GM23248 (cell line): ENCODE data around the gene MTHFD1L. TPM values are rescaled to one million over a fixed set of nuclear protein-coding genes. Genes with fewer than 3 reads are reported as not detected.

Experiments used
- DNase-seq: peaks from one replicate; pipeline ENCODE4 v3.0.0-alpha.2; 2015
- H2AFZ ChIP-seq: fragments of 200-600 bp; sonication (generic); 2 replicates; pipeline ENCODE4 v1.6.1; 2016; ENCODE audit warnings: antibody characterized with exemption
- H3F3A ChIP-seq: fragments of 200-600 bp; sonication (generic); 2 replicates; pipeline ENCODE4 v1.6.1; 2016; ENCODE audit warnings: mild to moderate bottlenecking, antibody characterized with exemption, mixed run types; ENCODE audit not compliant: insufficient read depth
- H3K27ac ChIP-seq: fragments of 200-600 bp; sonication (generic); 2 replicates; pipeline ENCODE4 v1.5.1; 2016; ENCODE audit warnings: mild to moderate bottlenecking
- H3K27me3 ChIP-seq: fragments of 200-600 bp; sonication (generic); replicated peaks from 2 replicates; pipeline ENCODE4 v1.6.1; 2016; ENCODE audit warnings: mild to moderate bottlenecking; ENCODE audit not compliant: insufficient read depth
- H3K36me3 ChIP-seq: fragments of 200-600 bp; sonication (generic); 2 replicates; pipeline ENCODE4 v1.6.1; 2016; ENCODE audit warnings: low read depth, mild to moderate bottlenecking
- H3K4me1 ChIP-seq: fragments of 200-600 bp; sonication (generic); 2 replicates; pipeline ENCODE4 v1.6.1; 2016; ENCODE audit warnings: mild to moderate bottlenecking; ENCODE audit not compliant: insufficient read depth
- H3K4me2 ChIP-seq: fragments of 200-600 bp; sonication (generic); one replicate; pipeline ENCODE4 v1.6.1; 2016; ENCODE audit warnings: mild to moderate bottlenecking; ENCODE audit not compliant: unreplicated experiment
- H3K4me3 ChIP-seq: fragments of 200-600 bp; sonication (generic); 2 replicates; pipeline ENCODE4 v1.5.1; 2016; ENCODE audit warnings: mild to moderate bottlenecking
- H3K79me2 ChIP-seq: fragments of 200-600 bp; sonication (generic); 2 replicates; pipeline ENCODE4 v1.6.1; 2016; ENCODE audit warnings: mild to moderate bottlenecking; ENCODE audit not compliant: insufficient read depth
- H3K9ac ChIP-seq: fragments of 200-600 bp; sonication (generic); 2 replicates; pipeline ENCODE4 v1.6.1; 2016; ENCODE audit warnings: mild to moderate bottlenecking
- H3K9me2 ChIP-seq: fragments of 200-600 bp; sonication (generic); 2 replicates; pipeline ENCODE4 v1.6.1; 2016; ENCODE audit warnings: mixed run types, mild to moderate bottlenecking, moderate library complexity; ENCODE audit not compliant: insufficient read depth
- H3K9me3 ChIP-seq: fragments of 200-600 bp; sonication (generic); one replicate; pipeline ENCODE4 v1.6.1; 2017; ENCODE audit warnings: low read depth
- H4K20me1 ChIP-seq: fragments of 200-600 bp; sonication (generic); 2 replicates; pipeline ENCODE4 v1.6.0; 2016; ENCODE audit not compliant: insufficient read depth
- EZH2 ChIP-seq: fragments of 200-600 bp; sonication (generic); IDR thresholded peaks from 2 replicates; pipeline ENCODE4 v1.6.1; 2018; ENCODE audit warnings: antibody characterized with exemption, mild to moderate bottlenecking; ENCODE audit not compliant: insufficient read depth, poor library complexity, severe bottlenecking
- EZH2phosphoT487 ChIP-seq: fragments of 200-600 bp; sonication (generic); IDR thresholded peaks from 2 replicates; pipeline ENCODE4 v1.6.1; 2018; ENCODE audit warnings: antibody characterized with exemption, moderate library complexity, mild to moderate bottlenecking, low read depth; ENCODE audit not compliant: insufficient read depth
- WGBS, 2 experiments: methylation state at CpG; one replicate each; pipeline ENCODE4 v1.1.6; 2015 to 2017; ENCODE audit warnings: low lambda C conversion rate in 2 of 2, low coverage in 1 of 2; ENCODE audit errors: missing lambda C conversion rate in 2 of 2; 5-methylcytosine and 5-hydroxymethylcytosine counted together
- in situ Hi-C: fragments of 300-500 bp; cut with MboI; formaldehyde crosslinking; loops from 2 replicates; pipeline ENCODE4 v1.15.0; 2020
- polyA plus RNA-seq: library from polyadenylated mRNA; unstranded; fragments of >200 nt; fragmentation: Nextera tagmentation; extraction: Ambion mirVana; gene quantifications from 2 replicates; pipeline ENCODE4 v1.2.1, GENCODE V29; 2016
- total RNA-seq: library from RNA; depleted of rRNA; stranded (reverse); fragments of >200 nt; shearing (Covaris generic); gene quantifications from 2 replicates; pipeline ENCODE4 v1.2.3, GENCODE V29; 2014

Gene MTHFD1L
- total and polyA plus RNA-seq, 2 experiments from 2014 or later, result 57.6 to 99.6 TPM

DNA sequence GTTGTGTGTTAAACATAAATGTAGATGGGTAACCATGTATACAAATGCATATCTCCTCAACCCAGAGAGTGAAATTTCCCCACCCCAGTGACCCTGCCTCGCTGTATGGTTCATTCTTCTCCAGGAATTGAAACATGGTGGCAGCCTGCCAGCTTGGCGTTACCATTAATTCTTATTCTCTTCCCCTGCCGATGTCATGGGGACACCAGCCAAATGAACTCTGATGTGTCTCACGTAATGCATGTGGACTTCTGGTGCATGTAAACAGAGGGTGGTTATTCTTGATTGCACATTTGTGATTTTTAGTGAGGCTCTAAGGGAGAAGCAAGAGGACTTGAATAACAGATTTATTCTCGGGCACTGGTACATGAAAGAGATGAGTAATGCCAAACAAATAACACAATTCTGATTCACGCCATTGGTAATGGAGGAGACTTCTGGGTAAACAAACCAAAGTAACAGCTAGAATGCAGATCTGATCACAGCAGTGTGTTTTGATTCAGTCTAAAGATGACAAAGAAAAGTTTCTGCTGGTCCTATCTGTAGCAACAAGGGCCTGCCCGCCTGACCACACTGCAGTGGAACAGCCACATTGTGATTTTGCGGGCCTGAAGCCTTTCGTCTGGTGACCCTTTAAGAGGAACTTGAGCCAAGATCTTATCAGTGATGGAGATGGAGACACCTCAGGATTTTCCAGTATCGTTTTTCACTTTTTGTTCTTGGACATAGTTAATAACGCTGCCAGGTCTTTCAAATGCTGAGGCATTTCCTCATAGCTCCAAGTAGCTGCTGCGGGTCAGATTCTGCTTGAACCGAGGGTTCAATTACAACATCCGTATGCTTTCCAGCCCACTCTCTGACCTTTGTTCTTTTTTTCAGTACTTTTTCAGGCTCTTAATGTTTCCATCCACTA, 202.4 kb downstream of the MTHFD1L start:
- in situ Hi-C loops, result no loop called here
- H3K4me2 ChIP-seq, result peak overlapping the region; percentile 69
- no peak overlapping the region for H2AFZ ChIP-seq
- H3K36me3 ChIP-seq, result peaks cover 3% of the 10 kb centered on the region; the same call in 1 of the 2 replicates
- peaks cover 61% of the 10 kb centered on the region for H3K4me1 ChIP-seq
- H4K20me1 ChIP-seq, result no peaks in the 10 kb centered on the region
- no peaks in the 10 kb centered on the region for H3K9me2 ChIP-seq
- DNase-seq, result peak; percentile 95
- peaks cover 7% of the 10 kb centered on the region; the same call in 1 of the 2 replicates for H3K79me2 ChIP-seq
- H3K9ac ChIP-seq, result peak overlapping the region; percentile 79
- peaks cover 62% of the 10 kb centered on the region for H3F3A ChIP-seq
- peak overlapping the region; percentile 42 for H3K4me3 ChIP-seq
- H3K27me3 ChIP-seq, result no peaks in the 10 kb centered on the region
- whole genome bisulfite sequencing, 2 experiments, result 4 to 5% methylated on average over 14 of the region's 14 CpGs
- peak overlapping the region; percentile 95 for H3K27ac ChIP-seq
- H3K9me3 ChIP-seq, result no peaks in the 10 kb centered on the region
- TF ChIP-seq EZH2phosphoT487 (no peak), EZH2 (no peak)

GRCh38 chr6:151068761-151069312, 203.3 kb downstream of the MTHFD1L start:
- H3F3A ChIP-seq, result peaks cover 59% of the 10 kb centered on the region
- in situ Hi-C loops, result no loop called here
- 7 to 9% methylated on average over 6 of the region's 6 CpGs for WGBS, 2 experiments
- peaks cover 52% of the 10 kb centered on the region for H3K4me1 ChIP-seq
- H3K4me2 ChIP-seq, result peak overlapping the region; percentile 69
- H2AFZ ChIP-seq, result no peak overlapping the region
- H3K27ac ChIP-seq, result peak overlapping the region; percentile 95
- peak overlapping the region; percentile 79 for H3K9ac ChIP-seq
- H3K9me3 ChIP-seq, result no peaks in the 10 kb centered on the region
- H3K4me3 ChIP-seq, result peak overlapping the region; percentile 42
- TF ChIP-seq EZH2 (no peak), EZH2phosphoT487 (no peak)
- H3K9me2 ChIP-seq, result no peaks in the 10 kb centered on the region
- no peaks in the 10 kb centered on the region for H3K27me3 ChIP-seq
- peaks cover 3% of the 10 kb centered on the region; the same call in 1 of the 2 replicates for H3K36me3 ChIP-seq
- H3K79me2 ChIP-seq, result peaks cover 13% of the 10 kb centered on the region; the same call in 1 of the 2 replicates
- no peaks in the 10 kb centered on the region for H4K20me1 ChIP-seq
- DNase-seq, result peak; percentile 80

GRCh38 chr6:151069641-151070040, 204.1 kb downstream of the MTHFD1L start:
- peak overlapping the region; percentile 69 for H3K4me2 ChIP-seq

DNA sequence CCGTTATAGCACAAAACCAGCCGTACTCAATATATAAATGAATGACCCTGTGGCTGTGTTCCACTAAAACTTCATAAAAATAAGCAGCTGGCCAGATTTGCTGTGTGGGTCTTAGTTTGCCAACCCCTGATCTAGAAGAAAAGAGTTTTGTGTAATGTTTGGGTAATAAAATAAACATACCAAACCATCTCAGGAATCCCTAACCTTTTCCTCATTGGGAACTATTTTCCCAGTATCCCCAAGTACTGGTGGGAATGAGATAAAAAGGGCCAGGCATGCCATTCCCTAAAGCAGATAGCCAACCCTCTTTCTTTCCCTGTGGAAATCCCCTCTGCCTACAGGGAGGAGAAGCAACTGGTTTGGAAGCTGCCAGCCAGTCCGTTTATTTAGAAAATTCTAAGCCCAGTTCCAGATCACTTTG, 205.1 kb downstream of the MTHFD1L start:
- peaks cover 57% of the 10 kb centered on the region for H3F3A ChIP-seq
- 26 to 41% methylated on average over 3 of the region's 3 CpGs for WGBS, 2 experiments
- DNase-seq, result peak; percentile 27
- no peaks in the 10 kb centered on the region for H3K27me3 ChIP-seq
- TF ChIP-seq EZH2phosphoT487 (no peak), EZH2 (no peak)
- H3K36me3 ChIP-seq, result peaks cover 16% of the 10 kb centered on the region
- peaks cover 49% of the 10 kb centered on the region for H3K4me1 ChIP-seq
- peak overlapping the region; percentile 44 for H3K4me3 ChIP-seq
- peak overlapping the region; percentile 78 for H3K4me2 ChIP-seq
- no peaks in the 10 kb centered on the region for H3K9me3 ChIP-seq
- peak overlapping the region; percentile 95 for H3K27ac ChIP-seq
- H4K20me1 ChIP-seq, result no peaks in the 10 kb centered on the region
- H3K79me2 ChIP-seq, result 0 out of 2 replicates have a peak, but pooled peaks cover 6% of the 10 kb centered on the region
- H3K9ac ChIP-seq, result peak overlapping the region; percentile 65
- H3K9me2 ChIP-seq, result no peaks in the 10 kb centered on the region
- no peak overlapping the region for H2AFZ ChIP-seq
- in situ Hi-C loops, result no loop called here

More at GRCh38 chr6:151069641-151070040, 204.1 kb downstream of the MTHFD1L start:
- in situ Hi-C loops, result no loop called here
- H3K9me2 ChIP-seq, result no peaks in the 10 kb centered on the region
- peaks cover 9% of the 10 kb centered on the region; the same call in 1 of the 2 replicates for H3K36me3 ChIP-seq
- H3K4me1 ChIP-seq, result peaks cover 49% of the 10 kb centered on the region
- peak overlapping the region; percentile 79 for H3K9ac ChIP-seq
- H3F3A ChIP-seq, result peaks cover 57% of the 10 kb centered on the region
- WGBS, 2 experiments, result 97 to 98% methylated on average over 8 of the region's 8 CpGs
- no peak for DNase-seq
- H4K20me1 ChIP-seq, result no peaks in the 10 kb centered on the region
- peak overlapping the region; percentile 95 for H3K27ac ChIP-seq
- no peaks in the 10 kb centered on the region for H3K27me3 ChIP-seq
- 0 out of 2 replicates have a peak, but pooled peaks cover 13% of the 10 kb centered on the region for H3K79me2 ChIP-seq
- H3K4me3 ChIP-seq, result no peak overlapping the region
- no peak for TF ChIP-seq EZH2phosphoT487
- H3K9me3 ChIP-seq, result no peaks in the 10 kb centered on the region
- H2AFZ ChIP-seq, result no peak overlapping the region
